Dermis blood vessel endothelial cell (primary cell): ENCODE results near the gene CDKN2B. TPM values are rescaled to one million over a fixed set of nuclear protein-coding genes. Genes with fewer than 3 reads are reported as not detected.
A peak's percentile ranks its signal among the peaks of the same experiment; 100 is the strongest.

Source experiments
- DNase-seq: peaks from one replicate; pipeline ENCODE4 v3.0.0; 2010
- total RNA-seq: library from RNA; depleted of rRNA; stranded (reverse); fragments of >200 nt; gene quantifications from 2 replicates; pipeline ENCODE4 v1.2.3, GENCODE V29; 2014

Gene CDKN2B
- total RNA-seq, 1 donor from 2014 or later: 2.4 TPM

DNA sequence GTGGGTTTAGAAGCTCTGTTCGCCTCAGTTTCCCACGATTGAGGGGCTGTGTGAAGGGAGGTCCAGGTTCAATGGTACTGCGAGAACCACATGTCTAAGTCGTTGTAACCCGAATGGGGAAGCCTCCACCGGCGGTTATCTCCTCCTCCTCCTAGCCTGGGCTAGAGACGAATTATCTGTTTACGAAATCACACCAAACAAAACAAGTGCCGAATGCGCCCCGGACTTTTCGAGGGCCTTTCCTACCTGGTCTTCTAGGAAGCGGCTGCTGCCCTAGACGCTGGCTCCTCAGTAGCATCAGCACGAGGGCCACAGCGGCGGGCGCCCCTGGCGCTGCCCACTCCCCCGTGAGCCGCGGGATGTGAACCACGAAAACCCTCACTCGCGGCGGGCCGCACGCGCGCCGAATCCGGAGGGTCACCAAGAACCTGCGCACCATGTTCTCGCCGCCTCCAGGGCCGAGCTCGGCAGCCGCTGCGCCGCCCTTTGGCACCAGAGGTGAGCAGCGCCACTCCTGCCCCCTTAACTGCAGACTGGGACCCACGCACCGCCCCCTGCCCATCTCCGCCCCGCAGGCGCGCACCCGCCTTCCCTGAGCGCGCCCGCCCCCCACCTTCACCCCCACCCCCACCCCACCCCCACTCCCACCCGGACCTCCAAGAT lies 15.1 kb downstream of the CDKN2B start, which contains the start of gene CDKN2A:
TSS of gene CDKN2A (minus strand) at position 500 of the 663 bp plus-strand sequence.
- DNase-seq: peak; percentile 64

DNA sequence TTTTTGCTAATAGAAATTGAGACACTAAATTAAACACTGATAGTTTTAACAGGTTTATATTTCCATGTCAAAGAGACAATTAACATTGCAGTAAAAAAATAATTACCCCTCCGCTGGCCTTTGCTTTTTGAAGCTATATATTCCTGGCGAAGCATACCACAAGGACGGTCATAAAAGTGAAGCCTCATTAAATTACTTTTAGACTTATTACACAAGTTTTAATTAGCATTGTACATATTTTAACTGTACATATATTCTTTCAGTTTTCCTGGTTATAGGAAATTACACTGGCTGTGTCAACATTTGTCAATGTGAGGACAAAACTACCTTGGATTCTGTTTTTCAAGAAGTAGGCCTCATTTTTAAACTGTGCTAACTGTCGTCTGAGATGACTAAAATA lies 16.1 kb downstream of the CDKN2B start:
- no peak for DNase-seq

DNA sequence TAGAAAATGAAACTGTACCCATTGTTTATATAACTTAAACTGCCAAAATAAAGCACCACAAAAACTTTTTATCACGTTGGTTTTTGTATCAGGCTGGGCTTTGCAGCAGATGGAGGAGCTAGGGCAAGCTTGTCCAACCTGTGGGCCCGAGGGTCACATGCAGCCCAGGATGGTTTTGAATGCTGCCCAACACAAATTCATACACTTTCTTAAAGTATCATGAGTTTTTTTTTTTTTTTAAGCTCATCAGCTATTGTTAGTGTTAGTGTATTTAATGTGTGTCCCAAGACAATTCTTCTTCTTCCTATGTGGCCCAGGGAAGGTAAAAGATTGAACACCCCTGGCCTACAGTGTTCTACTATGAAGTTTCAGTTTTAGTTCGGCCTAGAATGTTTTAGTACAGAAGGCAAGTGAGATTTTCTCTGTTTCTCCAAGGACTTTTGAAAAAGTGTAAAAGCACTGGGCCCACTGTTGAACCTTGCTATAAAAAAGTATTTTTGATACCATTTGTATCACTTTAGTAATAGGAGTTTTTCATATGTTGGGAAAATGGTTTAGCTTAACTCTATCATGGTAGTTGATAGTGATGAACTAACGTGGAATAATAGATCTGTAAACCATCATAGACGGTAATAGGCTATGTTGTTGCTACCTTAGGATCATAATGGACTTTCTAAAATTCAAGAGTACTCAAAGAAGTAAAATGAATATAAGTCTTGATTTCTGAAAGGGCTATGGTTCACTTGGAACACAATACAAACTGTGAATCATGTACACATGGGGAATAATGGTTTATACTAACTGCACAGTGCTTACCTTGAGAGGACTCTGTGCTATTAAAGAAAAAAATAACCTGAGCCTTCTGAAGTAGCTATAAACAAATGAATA lies 17.8 kb downstream of the CDKN2B start:
- DNase-seq: no peak

DNA sequence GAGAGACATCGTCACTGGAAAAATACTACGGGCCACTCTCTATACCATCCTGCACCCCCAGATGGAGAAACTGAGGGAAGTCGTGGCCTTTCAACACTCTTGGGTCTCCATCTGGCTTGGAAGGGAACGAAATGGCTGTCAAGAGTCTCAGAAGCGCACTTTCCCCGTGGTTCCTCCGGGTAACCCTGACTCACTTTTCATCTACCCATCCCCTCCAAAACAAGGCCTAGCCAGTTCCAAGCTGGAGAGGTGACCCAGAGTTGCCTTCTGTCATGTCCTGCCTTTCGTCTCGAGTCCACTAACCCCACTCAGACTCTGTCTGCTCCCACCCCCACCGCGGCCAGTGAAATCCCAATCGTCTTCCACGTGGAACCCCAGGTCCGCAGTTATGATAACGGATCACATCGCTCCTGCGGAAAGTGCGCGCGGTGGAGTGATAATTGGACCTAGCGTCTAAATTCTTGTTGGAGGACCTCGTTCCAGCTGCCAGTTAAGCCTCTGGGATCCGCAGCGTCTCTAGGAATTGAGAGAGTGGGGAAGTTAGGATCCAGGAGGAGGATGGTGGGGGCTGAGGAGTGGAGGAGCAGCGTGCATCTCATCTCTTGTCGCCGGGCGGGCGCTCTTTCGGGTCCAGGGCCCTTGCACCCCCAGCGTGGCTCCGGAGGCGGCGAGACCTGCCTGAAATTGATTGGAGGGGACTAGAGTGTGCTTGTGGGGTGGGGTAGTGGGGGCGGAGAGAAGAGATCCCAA lies 19.5 kb downstream of the CDKN2B start:
- peak; percentile 23 for DNase-seq

DNA sequence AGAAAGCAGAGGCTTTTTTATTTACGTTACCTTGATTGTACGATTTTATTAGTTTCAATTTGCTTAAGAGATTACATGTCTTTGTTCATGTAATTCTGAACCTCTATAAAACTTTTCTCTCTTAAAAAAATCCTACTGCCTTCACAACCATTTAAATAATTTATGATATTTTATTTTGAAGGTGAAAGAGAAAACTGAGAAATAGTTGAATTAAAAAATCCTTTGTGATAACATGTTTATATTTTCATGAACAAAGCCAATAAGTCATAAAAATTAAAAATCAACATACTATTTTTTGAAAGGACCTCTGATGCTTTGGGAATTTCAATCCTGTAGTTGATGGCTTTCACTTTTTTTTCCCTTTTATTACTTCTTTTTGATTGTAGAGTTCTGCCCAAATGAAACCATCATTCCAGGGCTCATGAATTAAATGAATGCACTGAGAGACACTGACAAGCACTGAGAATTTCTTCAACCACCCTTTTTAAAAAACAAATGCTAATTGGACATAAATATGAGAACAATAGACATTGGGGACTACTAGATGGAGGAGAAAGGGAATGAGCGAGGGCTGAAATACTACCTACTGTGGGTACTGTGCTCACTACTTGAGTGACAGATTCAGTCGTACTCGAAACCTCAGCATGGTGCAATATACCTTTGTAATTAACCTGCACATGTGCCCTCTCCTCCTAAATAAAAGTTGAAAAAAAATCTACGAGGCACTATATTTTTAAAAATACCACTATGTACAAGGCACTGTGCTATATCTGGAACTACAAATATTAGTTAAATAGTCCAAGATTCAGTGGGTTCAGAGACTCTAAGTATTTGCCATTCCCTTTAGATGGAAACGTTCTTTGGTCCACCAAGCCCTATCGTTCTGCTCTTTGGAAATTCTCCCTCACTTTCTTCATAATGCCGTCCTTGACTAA lies 20.8 kb downstream of the CDKN2B start:
- no peak for DNase-seq

DNA sequence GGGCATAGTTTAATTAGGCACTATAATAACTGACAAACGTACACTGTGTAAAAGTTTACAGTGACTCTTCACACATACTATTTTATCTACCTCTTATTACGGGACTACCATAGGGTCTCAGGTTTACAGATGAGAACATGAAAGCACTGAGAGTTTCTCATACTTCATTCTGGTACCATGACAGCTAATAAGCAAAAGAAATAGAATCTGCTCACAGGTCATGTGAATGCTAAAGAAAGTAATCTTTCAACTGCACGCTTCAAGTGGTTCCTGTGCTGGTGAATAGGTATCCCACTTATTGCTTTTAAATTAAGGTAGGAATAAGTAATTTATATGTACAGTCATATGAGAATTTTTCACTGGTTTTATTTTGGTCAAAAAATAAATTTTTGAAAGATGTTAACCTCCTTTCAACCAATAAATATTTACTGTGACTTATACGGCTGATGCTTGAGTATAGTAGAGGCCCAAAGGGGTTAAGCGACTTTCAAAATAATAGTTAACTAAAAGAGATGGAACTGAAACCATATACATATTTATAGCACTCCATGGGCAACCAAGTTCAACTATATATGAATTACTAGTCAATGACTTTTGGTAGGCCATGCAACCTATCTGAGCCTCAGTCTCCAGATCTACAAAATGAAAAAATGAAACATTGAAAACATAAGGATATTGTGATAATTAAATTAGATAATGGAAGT lies 23.0 kb downstream of the CDKN2B start:
- DNase-seq: no peak

DNA sequence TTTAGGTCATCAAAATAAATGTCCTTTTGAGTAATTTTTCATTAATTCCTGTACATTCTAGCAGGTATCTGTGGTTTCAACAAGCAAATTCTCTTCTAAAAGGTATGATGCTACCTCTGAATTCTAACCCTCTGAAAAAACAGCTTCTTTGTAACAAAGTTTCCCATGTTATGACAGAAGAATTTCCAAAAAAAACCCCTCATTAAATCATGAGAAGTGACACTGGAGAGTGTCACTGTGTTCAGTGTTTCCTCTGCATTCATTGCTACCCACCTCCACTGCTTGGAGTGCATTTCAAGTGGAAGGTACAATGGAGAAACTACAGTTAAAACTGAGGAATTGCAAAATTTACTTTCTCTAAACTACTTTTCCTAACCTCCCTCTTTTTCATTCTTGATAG lies 25.0 kb downstream of the CDKN2B start:
- no peak for DNase-seq

DNA sequence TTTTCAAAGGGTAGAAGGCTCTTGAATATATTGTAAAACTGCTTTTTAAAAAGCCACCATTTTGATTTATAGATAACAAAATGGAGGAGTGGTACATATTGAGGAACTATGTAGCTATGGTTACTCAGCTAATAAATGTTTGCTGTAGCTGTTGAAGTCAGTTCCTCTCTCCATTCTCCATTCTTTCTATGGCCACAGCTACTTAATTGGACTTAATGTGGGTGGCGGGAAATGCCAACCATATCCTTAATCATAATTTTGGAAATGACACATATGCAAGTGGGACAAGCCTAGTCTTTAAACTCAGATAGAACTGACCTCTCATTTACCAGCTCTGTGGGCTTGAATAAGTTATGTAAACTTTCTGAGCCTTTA lies 25.6 kb downstream of the CDKN2B start:
- no peak for DNase-seq

DNA sequence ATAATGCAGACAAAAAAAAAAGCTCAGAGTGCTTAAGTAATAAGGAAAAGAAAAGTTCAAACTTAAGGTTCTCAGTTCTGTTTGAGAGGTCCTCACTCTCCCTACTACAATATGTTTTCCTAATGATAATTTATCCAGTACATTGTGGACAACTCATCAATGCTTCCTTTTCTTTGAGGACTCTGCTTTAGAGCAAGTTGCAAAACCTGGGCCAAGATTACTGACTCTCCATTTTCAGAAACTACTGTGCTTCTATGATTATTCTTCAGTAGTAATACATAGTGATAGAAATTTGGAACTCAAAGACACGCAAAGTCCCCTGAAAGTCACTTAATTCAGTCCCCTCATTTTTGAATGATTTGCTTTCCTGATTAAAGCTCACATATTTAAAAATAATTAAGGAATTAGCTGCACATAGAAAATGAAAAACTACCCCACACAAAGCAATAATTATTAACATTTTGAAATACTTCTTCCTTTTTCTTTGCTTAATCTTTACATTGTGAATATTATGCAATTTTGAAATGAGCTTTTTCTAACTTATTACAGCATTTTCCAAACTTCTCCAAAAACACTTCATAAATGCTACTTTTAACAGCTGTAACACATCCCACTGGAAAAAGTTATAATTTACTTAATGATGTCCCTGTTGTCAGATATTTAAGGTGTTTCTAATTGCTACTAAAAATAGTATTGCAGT lies 26.1 kb downstream of the CDKN2B start:
- DNase-seq: no peak

DNA sequence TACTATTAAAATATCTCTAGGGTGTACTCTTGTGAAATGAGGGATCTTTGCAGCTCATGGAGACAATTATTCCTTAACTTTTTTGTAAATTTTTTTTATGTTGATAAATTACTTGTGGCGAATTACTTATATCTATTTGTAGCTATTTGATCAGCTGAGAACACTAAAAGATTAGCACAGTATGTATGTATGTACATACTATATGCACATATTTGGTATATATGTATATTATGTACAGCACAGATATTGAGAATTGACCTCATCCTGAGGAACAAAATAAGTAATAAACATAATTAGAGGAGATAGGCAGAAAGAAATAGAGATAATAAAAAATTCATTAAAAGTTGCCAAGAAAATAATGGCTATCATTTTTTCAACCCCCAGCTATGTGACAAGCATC lies 26.7 kb downstream of the CDKN2B start:
- DNase-seq: no peak

DNA sequence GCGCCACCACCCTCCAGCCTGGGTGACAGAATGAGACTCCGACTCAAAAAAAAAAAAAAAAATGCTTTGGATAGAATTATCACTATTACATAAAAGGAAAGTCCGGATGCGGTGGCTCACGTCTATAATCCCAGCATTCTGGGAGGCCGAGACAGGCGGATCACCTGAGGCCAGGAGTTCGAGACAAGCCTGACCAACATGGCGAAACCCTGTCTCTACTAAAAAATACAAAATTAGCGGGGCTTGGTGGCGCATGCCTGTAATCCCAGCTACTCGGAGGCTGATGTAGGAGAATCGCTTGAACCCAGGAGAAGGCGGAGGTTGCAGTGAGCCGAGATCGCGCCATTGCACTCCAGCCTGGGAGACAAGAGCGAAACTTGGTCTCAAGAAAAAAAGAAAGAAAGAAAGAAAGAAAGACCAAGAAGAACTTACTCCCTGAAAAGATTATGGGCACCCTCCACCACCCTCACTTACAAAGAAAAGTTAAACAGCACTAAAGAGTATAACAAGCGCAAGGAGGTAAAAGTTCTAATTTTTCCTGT lies 32.7 kb downstream of the CDKN2B start:
- DNase-seq: no peak

DNA sequence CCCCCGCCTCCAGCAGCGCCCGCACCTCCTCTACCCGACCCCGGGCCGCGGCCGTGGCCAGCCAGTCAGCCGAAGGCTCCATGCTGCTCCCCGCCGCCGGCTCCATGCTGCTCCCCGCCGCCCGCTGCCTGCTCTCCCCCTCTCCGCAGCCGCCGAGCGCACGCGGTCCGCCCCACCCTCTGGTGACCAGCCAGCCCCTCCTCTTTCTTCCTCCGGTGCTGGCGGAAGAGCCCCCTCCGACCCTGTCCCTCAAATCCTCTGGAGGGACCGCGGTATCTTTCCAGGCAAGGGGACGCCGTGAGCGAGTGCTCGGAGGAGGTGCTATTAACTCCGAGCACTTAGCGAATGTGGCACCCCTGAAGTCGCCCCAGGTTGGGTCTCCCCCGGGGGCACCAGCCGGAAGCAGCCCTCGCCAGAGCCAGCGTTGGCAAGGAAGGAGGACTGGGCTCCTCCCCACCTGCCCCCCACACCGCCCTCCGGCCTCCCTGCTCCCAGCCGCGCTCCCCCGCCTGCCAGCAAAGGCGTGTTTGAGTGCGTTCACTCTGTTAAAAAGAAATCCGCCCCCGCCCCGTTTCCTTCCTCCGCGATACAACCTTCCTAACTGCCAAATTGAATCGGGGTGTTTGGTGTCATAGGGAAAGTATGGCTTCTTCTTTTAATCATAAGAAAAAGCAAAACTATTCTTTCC lies 34.2 kb downstream of the CDKN2B start:
- peak; percentile 52 for DNase-seq

DNA sequence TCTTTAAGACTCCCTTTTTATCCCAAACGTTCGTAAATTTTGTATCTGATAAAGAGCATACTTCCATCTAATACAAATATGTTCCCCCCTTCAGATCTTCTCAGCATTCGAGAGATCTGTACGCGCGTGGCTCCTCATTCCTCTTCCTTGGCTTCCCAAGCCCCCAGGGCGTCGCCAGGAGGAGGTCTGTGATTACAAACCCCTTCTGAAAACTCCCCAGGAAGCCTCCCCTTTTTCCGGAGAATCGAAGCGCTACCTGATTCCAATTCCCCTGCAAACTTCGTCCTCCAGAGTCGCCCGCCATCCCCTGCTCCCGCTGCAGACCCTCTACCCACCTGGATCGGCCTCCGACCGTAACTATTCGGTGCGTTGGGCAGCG lies 34.8 kb downstream of the CDKN2B start:
- DNase-seq: no peak

DNA sequence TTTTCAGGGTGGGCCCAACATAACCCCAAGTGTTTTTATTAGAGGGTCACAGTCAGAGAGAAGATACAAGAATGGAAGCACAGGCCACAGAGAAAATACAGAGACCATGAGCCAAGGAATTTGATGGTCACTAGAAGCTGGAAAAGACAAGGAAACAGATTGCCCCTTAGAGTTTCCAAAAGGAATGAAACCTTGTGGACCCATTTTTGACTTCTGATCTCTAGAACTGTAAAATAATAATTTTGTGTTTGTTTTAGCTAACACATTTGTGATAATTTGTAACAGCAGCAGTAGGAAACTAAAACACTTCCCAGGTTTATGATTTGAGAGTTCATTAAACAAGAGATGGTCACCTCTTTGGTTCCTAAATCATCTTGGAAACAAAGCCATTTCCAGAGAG lies 36.7 kb downstream of the CDKN2B start:
- no peak for DNase-seq

DNA sequence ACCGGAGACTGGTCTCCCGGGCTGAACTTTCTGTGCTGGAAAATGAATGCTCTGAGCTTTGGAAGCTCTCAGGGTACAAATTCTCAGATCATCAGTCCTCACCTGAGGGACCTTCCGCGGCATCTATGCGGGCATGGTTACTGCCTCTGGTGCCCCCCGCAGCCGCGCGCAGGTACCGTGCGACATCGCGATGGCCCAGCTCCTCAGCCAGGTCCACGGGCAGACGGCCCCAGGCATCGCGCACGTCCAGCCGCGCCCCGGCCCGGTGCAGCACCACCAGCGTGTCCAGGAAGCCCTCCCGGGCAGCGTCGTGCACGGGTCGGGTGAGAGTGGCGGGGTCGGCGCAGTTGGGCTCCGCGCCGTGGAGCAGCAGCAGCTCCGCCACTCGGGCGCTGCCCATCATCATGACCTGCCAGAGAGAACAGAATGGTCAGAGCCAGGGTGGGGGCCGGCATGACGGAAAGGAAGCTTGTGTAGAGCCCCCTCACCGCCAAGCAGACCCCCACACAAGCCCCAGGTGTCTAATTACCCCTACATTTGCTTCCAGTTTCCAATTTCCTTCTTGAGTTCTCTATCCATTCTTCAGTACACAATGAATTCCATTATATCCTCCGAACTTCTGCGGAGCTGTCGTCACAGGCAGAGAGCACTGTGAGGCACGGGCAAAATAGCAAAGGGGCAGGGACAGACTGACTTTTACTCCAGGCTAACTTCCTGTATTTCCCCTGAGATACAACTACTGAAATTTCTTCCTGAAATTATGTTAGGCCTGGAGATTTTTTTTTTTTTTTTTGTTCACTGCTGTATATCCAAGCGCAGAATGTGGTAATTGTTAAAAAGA lies 38.1 kb downstream of the CDKN2B start:
- no peak for DNase-seq

DNA sequence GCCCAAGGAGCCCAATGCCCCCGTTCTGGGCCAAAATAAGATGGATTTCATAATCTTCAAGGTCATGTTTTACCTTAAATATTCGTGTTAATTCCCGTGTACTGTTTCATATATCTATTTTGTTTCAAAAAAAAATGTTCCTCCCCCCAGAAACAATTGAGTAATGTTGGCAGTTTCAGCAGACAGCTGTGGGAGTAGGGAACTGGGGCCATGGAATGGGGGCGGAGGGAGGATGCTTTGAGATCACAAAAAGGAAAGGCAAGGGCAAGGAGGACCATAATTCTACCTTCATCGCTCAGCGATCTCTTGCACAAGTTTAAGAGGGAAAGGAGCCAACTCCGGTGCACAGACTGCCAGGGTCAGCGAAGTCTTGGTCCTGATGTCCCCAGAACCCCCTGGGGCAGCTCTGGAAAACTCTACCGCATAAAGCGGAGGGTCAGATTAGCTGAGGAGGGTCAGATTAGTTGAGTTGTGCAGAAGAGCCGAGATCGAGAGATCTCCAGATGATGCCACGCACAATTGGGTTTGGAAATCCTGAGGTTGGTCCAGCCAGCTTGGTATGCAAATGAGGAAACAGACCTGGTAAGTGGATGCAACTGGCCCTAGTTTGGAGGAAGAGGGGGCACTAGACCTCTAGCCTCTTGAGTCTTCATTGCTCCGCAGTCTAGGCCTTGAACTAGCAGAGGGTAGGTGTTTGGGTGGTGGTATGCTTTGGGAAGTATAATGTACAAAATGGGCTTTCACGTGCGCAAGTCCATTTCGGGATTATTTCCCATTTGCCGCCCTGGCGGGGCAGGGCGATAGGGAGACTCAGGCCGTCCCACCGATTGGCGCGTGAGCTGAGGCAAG lies 38.9 kb downstream of the CDKN2B start:
- DNase-seq: no peak

DNA sequence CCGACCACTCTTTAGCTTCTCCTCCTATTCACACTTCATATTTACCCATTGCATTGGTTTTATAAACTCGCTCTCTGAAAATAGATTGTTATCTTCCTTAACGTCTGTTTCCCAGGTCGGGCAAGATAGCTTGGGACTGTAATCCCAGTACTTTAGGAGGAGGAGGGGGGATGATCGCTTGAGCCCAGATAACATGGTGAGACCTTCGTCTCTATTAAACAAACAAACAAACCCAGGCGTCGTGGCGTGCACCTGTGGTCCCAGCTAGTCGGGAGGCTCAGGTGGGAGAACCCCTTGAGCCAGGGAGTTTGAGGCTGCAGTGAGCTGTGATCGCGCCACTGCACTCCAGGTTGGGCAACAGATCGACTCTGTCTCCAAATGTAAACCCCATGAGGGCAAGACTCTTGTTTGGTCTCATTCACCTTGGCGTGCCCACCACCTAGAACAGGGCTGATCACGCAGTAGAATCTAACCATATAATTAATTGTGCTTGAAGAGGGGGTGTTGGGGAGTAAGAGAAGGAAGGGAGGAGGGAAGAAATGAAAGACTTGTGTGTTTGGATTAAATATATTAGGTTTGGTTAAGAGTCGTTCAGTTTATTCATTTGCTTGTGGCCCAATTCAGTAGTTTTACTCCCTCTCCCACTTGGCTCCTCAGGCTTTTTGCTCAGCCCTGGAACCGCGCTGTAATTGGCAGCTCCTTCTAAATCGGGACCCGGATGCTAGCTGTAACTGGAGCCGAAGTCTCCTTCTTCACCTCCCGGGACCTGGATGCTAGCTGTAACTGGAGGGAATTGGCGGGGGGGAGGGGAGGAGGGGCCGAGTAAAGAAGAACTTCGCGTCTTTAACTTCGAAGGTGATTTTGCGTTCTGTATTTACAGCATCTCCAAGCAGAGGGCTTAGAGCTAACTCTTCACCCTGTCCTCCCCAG lies 39.8 kb downstream of the CDKN2B start:
- no peak for DNase-seq
